Left kidney (tissue), 2 donors: ENCODE data around the gene KIF3C. TPM values are rescaled to one million over a fixed set of nuclear protein-coding genes. Genes with fewer than 3 reads are reported as not detected.
"Not testable (repeated sequence)": the region's sequence is repeated elsewhere in the genome, so short reads cannot be mapped to it uniquely, and the experiment has no call there.

Source experiments
- DNase-seq: peaks from one replicate; pipeline ENCODE4 v3.0.0-alpha.2; 2013
- polyA plus RNA-seq: library from polyadenylated mRNA; unstranded; fragments of 120-200 nt; gene quantifications from one replicate; pipeline ENCODE4 v1.2.1, GENCODE V29; 2013; ENCODE audit not compliant: insufficient read length

The KIF3C gene
- polyA plus RNA-seq, 1 donor: 16.8 TPM

GRCh38 chr2:25917411-25917810 lies 64.9 kb downstream of the KIF3C start:
- not testable (repeated sequence) for DNase-seq

- DNase-seq: not testable (repeated sequence)
Observed at GRCh38 chr2:25915944-25916772, 66.1 kb downstream of the KIF3C start.

- not testable (repeated sequence) for DNase-seq
Observed at GRCh38 chr2:25915411-25915810, 66.9 kb downstream of the KIF3C start.

GRCh38 chr2:25913696-25913973 lies 68.7 kb downstream of the KIF3C start:
- DNase-seq: not testable (repeated sequence)

GRCh38 chr2:25912851-25913695 lies 69.2 kb downstream of the KIF3C start:
- DNase-seq: peak; percentile 4

GRCh38 chr2:25909574-25909973 lies 72.7 kb downstream of the KIF3C start:
- not testable (repeated sequence) for DNase-seq

- no peak for DNase-seq
Observed at GRCh38 chr2:25905126-25905525, 77.2 kb downstream of the KIF3C start.

GRCh38 chr2:25903216-25903776 lies 79.0 kb downstream of the KIF3C start:
- no peak for DNase-seq

- no peak for DNase-seq
Observed at GRCh38 chr2:25899404-25899970, 82.8 kb downstream of the KIF3C start.

- no peak for DNase-seq
Observed at GRCh38 chr2:25897506-25897905, 84.8 kb downstream of the KIF3C start.

GRCh38 chr2:25896308-25896707 lies 86.0 kb downstream of the KIF3C start:
- DNase-seq: not testable (repeated sequence)

- no peak for DNase-seq
Observed at GRCh38 chr2:25895610-25896009, 86.7 kb downstream of the KIF3C start.

- DNase-seq: no peak
Observed at GRCh38 chr2:25895018-25895417, 87.3 kb downstream of the KIF3C start.

- no peak for DNase-seq
Observed at GRCh38 chr2:25894135-25894830, 88.0 kb downstream of the KIF3C start.

GRCh38 chr2:25891672-25892071 lies 90.6 kb downstream of the KIF3C start:
- DNase-seq: no peak

GRCh38 chr2:25887624-25888242 lies 94.6 kb downstream of the KIF3C start:
- DNase-seq: no peak

- DNase-seq: no peak
Observed at GRCh38 chr2:25885933-25886332, 96.4 kb downstream of the KIF3C start.

- DNase-seq: no peak
Observed at GRCh38 chr2:25881764-25882163, 100.5 kb downstream of the KIF3C start.

- no peak for DNase-seq
Observed at GRCh38 chr2:25879133-25879730, 103.1 kb downstream of the KIF3C start.

GRCh38 chr2:25878361-25879132 lies 103.8 kb downstream of the KIF3C start, which contains the start of gene ASXL2:
Gene ASXL2, minus strand, starts transcription at chr2:25878487. Its CDS starts 265 bp downstream, at chr2:25878222.
- peak; percentile 96 for DNase-seq
